Stimulated activated CD4-positive, alpha-beta T cell treated with anti-CD3 and anti-CD28 coated beads, Interleukin-1b, Interleukin-23, amount 100 ng/mL, for 24 hours (primary cell): Measurements from ENCODE around the gene NRG4.
"Not testable (repeated sequence)": the region's sequence is repeated elsewhere in the genome, so short reads cannot be mapped to it uniquely, and the experiment has no call there.

Source experiments
- DNase-seq, 4 experiments: peaks; one replicate each; pipeline ENCODE4 v3.0.0-alpha.2; 2020; ENCODE audit warnings: low read depth in 4 of 4, low spot score in 1 of 4

Gene NRG4

DNA sequence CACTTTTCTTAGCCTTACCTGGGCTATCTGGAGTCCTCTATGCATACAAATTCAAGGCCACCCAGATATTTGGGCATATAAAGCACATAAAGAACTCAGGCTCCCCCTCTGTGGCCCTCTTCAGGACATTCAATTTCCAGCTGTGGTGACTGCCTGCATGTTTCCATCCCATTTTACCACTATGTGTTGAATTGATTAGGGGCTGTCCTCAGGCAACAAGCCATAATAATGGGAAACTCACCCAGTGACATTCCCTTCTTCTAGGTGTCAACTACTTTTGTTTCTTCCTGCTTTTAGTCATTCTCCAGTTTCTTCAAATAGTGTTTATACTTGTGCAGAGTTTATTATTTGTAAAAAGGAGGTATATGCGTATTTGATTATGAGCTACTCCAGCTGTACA lies 18.0 kb downstream of the NRG4 start:
- no peak for DNase-seq

DNA sequence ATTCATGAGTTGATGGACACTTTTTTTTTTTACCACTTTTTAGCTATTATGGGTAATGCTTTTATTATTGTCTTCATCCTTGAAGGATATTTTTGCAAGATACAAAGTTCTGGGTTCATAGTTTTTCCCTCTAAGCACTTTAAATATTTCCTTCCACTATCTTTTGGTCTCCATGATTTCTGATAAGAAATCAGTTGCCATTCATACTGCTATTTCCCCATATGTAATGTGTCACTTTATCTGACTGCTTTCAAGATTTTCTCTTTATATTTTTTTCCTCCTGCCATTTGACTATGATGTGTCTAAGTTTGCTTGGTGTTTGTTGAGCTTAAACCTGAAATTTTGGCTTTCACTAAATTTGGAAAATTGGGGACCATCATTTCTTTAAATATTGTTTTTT lies 19.3 kb downstream of the NRG4 start:
- no peak for DNase-seq

DNA sequence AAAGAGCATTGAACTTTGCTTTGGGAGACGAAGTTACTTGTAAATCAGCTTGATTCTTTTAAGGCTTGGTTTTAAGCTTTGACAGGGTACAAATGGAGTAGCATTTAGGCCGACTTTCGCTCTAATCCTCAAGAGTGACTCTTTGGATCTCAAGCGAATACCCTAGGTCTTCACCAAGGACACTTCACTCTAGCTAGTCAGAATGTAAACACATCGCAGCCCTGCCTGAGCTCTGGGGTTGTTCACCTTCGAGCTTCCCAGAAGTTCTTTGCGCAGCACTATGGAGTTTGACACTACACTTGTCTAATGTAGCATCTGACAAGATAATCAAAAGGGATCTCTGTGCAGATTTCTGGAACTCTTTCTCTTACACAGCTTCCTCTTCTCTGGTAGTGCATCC lies 22.3 kb downstream of the NRG4 start:
- no peak for DNase-seq

DNA sequence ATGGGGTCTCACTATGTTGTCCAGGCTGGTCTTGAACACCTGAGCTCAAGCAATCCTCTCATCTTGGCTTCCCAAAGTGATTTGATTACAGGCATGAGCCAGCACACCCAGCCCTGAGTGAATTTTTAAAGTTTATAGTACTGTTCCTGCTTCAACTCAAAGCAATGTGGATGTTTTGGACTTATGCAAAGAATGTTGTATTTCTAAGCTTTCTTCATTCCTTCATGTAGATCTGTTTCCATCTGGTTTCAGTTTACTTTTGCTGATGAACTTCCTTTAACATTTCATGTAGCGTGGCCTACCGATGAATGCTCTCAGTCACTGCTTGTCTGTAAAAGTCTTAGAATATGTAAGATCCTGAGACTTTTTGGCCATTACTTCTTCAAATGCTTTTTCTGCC lies 23.2 kb downstream of the NRG4 start:
- DNase-seq, result no peak

GRCh38 chr15:75985971-75986370 lies 26.3 kb downstream of the NRG4 start:
- no peak for DNase-seq

GRCh38 chr15:75984706-75985105 lies 27.5 kb downstream of the NRG4 start:
- not testable (repeated sequence) for DNase-seq

GRCh38 chr15:75982468-75982867 lies 29.8 kb downstream of the NRG4 start:
- no peak for DNase-seq

DNA sequence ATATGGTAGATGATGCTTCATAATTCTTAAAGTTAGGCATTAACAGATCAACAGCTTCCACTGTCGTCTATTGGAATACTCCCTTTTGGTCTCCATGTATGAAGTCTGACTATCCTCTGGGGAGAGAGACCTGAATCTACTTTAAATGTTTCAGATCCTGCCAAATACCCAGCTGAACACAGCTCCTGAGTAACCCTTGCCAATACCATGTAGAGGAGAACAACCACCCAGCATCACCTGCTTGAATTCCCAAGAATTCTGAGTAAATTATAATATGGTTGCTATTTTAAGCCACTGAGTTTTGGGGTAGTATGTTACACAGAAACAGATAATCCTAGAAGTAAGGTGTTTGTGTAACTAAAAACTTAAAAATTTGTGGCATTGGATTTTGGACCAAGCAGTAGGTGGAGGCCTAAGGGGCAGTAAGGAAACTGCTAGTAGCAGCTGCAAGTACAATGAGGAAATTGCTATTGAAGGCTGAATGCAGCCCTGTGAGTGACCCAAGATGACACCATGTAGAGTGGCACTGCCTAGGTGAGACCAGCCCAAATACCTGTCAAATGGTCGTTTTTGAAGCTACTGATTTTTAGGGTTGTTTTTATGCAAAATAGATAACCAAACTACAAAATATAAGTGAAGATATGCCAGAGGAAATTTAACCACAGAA lies 30.9 kb downstream of the NRG4 start:
- DNase-seq, result no peak

- DNase-seq, result not testable (repeated sequence)
Measured at GRCh38 chr15:75976766-75977165, 35.5 kb downstream of the NRG4 start.

- DNase-seq, result no peak
Measured at GRCh38 chr15:75966073-75966472, 46.2 kb downstream of the NRG4 start.

DNA sequence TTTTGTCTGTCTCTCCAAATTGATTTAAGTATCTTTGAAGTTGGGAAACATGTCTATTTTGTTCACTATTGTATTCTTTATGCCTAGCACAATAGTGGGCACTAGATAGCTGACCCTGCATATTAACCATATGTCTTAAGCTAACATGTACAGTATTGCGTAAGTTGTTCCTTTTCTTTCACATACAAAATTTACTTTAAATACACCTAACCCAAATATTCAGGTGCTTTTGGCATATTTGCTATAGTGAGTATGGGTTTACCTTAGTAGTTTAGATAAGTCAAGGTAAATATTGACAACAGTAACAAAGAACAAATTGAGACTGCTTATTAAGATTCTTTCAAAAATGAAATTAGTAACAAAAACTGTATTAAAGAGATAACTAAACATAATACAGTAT lies 50.9 kb downstream of the NRG4 start:
- no peak for DNase-seq

DNA sequence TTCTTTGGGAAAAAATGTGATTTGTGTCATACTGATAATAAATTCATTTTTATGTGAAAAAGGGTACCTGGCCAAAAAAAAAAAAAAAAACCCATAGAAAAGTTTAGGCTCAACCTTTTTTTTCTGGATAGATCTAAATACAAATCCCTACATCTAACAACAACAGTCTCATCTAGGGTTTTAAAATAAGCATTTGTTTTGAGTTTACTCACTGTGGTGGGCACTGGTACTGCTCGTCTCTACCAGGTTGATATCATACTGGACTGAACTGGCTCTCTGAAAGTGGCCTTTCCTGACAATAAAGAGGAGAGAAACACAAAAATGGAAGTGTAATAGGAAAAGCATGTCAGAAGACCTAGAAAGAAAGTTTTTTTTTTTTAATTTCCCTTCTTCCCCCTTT lies 56.5 kb downstream of the NRG4 start:
- DNase-seq, result no peak

DNA sequence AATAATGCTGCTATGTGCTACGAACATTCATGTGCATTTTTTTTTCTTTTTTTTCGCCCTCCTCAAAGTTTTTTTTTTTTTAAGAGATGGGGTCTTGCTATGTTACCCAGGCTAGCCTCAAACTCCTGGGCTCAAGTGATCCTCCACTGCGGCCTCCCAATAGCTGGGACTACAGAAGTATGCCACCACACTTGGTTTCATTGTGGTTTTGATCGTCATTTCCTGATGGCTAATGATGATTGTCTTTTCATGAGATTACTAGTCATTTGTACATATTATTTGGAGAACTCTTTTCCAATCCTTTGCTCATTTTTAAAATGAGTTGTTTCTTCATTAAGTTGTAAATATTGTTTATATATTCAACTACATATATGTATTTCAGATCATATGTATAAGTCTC lies 59.7 kb downstream of the NRG4 start:
- no peak for DNase-seq

- DNase-seq, result no peak
Measured at GRCh38 chr15:75948761-75949296, 63.4 kb downstream of the NRG4 start.

GRCh38 chr15:75947092-75947491 lies 65.1 kb downstream of the NRG4 start:
- no peak for DNase-seq

GRCh38 chr15:75945953-75946352 lies 66.3 kb downstream of the NRG4 start:
- no peak for DNase-seq

DNA sequence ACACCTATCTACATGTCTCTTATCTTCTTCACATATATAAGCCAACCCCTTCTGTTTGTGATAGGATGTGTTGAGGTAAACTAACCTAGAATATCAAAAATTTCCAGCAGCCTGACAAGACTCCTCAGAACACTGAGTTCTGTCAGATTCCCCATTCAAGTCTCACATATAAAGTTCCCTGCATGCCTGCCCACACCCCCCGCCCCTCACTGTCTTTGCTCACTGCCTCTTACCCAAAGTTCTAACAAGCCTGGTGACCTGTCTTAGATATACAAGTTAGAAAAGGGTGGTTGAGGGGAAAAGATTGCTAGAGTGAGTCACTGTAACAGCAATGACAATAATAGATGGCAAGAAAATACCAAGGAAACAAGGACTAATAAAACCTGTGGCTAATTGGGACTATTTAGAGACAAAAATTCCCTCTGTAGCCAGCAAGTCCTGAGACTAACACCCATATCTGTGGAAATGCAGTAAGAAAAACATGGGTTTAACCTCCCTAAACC lies 68.5 kb downstream of the NRG4 start:
- DNase-seq, result no peak

- no peak for DNase-seq
Measured at GRCh38 chr15:75943246-75943645, 69.0 kb downstream of the NRG4 start.

DNA sequence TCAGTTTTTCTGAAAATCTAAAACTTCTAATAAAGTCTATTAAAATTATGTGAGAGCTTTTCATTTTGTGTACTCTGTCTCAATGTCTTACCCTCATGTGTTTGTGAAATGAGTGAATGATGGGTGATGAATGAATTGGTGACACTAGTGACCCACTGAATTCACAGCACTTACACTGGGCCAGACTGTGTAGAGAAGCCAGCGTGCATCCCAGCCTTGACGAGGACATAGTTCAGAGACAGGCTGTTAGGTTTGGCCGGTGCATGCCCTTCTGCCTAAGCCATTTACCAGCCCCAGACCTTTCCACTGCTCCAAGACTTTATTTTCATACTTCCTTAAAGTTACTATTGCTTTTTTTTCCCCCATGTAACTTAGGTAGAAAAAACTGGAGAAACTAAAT lies 69.8 kb downstream of the NRG4 start:
- no peak for DNase-seq

- DNase-seq, result no peak
Measured at GRCh38 chr15:75930866-75931265, 81.4 kb downstream of the NRG4 start.

- no peak for DNase-seq
Measured at GRCh38 chr15:75929799-75930565, 82.2 kb downstream of the NRG4 start.
